Gastrocnemius medialis (tissue), 4 donors: ENCODE data around the gene ZBTB33.

Experiments
- CTCF ChIP-seq, 5 experiments: fragments of 450-650 bp in 3 of 5; fragments of 200-600 bp in 2 of 5; sonication (generic) in 2 of 5; IDR thresholded peaks in 4 of 5; conservative IDR thresholded peaks in 1 of 5; 1 replicate in 4 of 5; 2 replicates in 1 of 5; pipeline ENCODE4 v1.5.1; 2016 to 2019; ENCODE audit warnings: antibody characterized with exemption in 5 of 5, mild to moderate bottlenecking in 3 of 5, moderate library complexity in 3 of 5
- POLR2A ChIP-seq, 2 donors: fragments of 450-650 bp; IDR thresholded peaks; one replicate each; pipeline ENCODE4 v1.6.1; 2017; ENCODE audit warnings: antibody characterized with exemption in 2 of 2, mild to moderate bottlenecking in 2 of 2, moderate library complexity in 2 of 2

GRCh38 chrX:120299928-120300327 lies 49.3 kb downstream of the ZBTB33 start:
- TF ChIP-seq POLR2A (IDR thresholded peaks at IDR 0.05) (no peak), CTCF (IDR thresholded peaks at IDR 0.05 in 4 of 5, conservative IDR thresholded peaks at IDR 0.05 in 1 of 5) (no peak)
